HL-60 (cell line): ENCODE measurements around the gene IFITM2.

Source experiments
- DNase-seq, 2 experiments: peaks; one replicate each; pipeline ENCODE4 v3.0.0-alpha.2; 2010 to 2020; ENCODE audit warnings: low read depth in 1 of 2, low spot score in 1 of 2
- H3K27ac ChIP-seq: fragments of 250-450 bp; sonication (Bioruptor Pico); replicated peaks from 2 replicates; pipeline ENCODE4 v1.5.1; 2020; ENCODE audit warnings: mild to moderate bottlenecking, moderate library complexity
- H3K27me3 ChIP-seq: fragments of 250-450 bp; sonication (Bioruptor Pico); 2 replicates; pipeline ENCODE4 v1.5.1; 2021; ENCODE audit warnings: mild to moderate bottlenecking, moderate library complexity; ENCODE audit not compliant: insufficient read depth, poor library complexity, severe bottlenecking
- H3K4me3 ChIP-seq: replicated peaks from 2 replicates; pipeline ENCODE4 v1.5.1; 2011; ENCODE audit warnings: mild to moderate bottlenecking, control low read depth, low read length; ENCODE audit not compliant: insufficient read depth
- CTCF ChIP-seq: IDR thresholded peaks from one replicate; pipeline ENCODE4 v1.5.1; 2011; ENCODE audit warnings: low read length, control low read depth, inconsistent platforms; ENCODE audit not compliant: insufficient read depth
- GABPA ChIP-seq: IDR thresholded peaks from 2 replicates; pipeline ENCODE4 v1.6.1; 2012; ENCODE audit warnings: low read depth
- POLR2AphosphoS5 ChIP-seq: IDR thresholded peaks from 2 replicates; pipeline ENCODE4 v1.6.1; 2012; ENCODE audit warnings: low read depth
- REST ChIP-seq: IDR thresholded peaks from 2 replicates; pipeline ENCODE4 v1.6.1; 2012; ENCODE audit warnings: low read depth; ENCODE audit not compliant: insufficient replicate concordance
- SPI1 ChIP-seq: IDR thresholded peaks from 2 replicates; pipeline ENCODE4 v1.6.1; 2012; ENCODE audit warnings: low read depth, mild to moderate bottlenecking, borderline replicate concordance

Gene IFITM2

DNA sequence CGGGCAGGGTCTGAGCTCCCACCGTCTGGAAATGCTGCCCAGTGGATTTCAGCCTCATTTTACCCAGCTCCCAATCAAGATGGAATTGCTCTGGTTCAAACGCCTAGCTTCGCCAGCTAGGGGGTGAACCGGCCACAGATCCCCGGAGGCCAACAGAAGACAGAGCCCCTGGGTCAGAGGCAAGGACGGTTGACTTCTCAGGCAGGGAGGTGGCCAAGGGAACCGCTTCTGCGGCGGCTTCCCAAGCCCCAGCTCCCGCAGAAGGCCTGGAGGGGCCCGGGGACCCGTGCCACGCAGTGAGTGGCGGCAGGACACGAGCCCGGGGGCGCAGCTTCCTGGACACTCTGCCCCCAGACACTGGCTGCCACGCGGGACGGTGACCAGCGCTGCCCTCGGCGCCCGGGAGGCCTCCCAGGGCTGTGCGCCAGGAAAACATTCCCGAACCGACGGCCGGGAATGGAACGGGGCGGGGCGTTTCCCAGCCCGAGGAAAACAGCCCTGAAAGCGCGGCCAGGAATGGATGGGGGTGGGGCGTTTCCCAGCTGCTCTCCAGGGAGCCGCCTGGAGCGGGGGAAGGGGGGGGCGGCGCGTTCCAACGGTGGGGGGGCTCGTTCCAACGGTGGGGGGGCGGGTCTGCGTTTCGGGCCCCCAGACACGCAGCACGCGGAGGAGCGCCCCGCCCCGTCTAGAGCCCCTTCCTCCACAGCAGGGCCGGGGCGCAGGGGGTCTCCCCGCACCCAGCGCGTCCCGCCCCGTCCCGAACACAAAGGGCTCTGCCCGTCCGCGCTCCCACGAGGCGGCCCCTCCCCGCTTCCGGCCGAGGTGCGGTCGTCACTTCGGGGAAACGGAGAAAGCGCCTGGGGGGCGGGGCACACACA lies 48.2 kb downstream of the IFITM2 start:
- DNase-seq: peak in 1 of 2 experiments; percentile 13
- H3K4me3 ChIP-seq: peak overlapping the region; percentile 3; the same call in 1 of the 2 replicates
- no peak overlapping the region for H3K27ac ChIP-seq
- no peaks in the 10 kb centered on the region for H3K27me3 ChIP-seq
- TF ChIP-seq GABPA: no peak
- no peak for TF ChIP-seq CTCF
- TF ChIP-seq SPI1: no peak
- no peak for TF ChIP-seq POLR2AphosphoS5
- TF ChIP-seq REST: no peak

GRCh38 chr11:356610-357009 lies 49.0 kb downstream of the IFITM2 start:
- TF ChIP-seq POLR2AphosphoS5 (no peak), REST (no peak), CTCF (no peak), GABPA (no peak), SPI1 (no peak)
- no peak for DNase-seq
- Histone ChIP-seq H3K27ac (no peak overlapping the region), H3K27me3 (no peaks in the 10 kb centered on the region), H3K4me3 (no peak overlapping the region)

- no peaks in the 10 kb centered on the region for H3K27me3 ChIP-seq
- H3K27ac ChIP-seq: no peak overlapping the region
- TF ChIP-seq CTCF (no peak), SPI1 (no peak), GABPA (no peak), POLR2AphosphoS5 (no peak), REST (no peak)
Measured at GRCh38 chr11:357582-357981, 50.0 kb downstream of the IFITM2 start.

More at GRCh38 chr11:357582-357981, 50.0 kb downstream of the IFITM2 start:
- DNase-seq: no peak
- H3K4me3 ChIP-seq: no peak overlapping the region
